Ascending aorta (tissue), 2 donors: Measurements from ENCODE around the gene LPGAT1. TPM values are rescaled to one million over a fixed set of nuclear protein-coding genes. Genes with fewer than 3 reads are reported as not detected.

ENCODE experiments used
- DNase-seq, 2 donors: peaks; one replicate each; pipeline ENCODE4 v3.0.0-alpha.2; 2019; ENCODE audit warnings: low spot score in 2 of 2
- H3K27ac ChIP-seq, 2 donors: fragments of 200-600 bp; sonication (generic); one replicate each; pipeline ENCODE4 v1.5.1; 2016 to 2017; ENCODE audit warnings: mild to moderate bottlenecking in 1 of 2
- H3K27me3 ChIP-seq: fragments of 200-600 bp; sonication (generic); one replicate; pipeline ENCODE4 v1.5.1; 2017
- H3K36me3 ChIP-seq, 2 donors: fragments of 200-600 bp; sonication (generic); one replicate each; pipeline ENCODE4 v1.5.1; 2016
- H3K4me1 ChIP-seq, 2 donors: fragments of 200-600 bp; sonication (generic); one replicate each; pipeline ENCODE4 v1.5.1; 2016 to 2017; ENCODE audit warnings: mild to moderate bottlenecking in 1 of 2
- H3K4me3 ChIP-seq, 2 donors: fragments of 200-600 bp; sonication (generic); one replicate each; pipeline ENCODE4 v1.5.1; 2016 to 2017; ENCODE audit warnings: mild to moderate bottlenecking in 1 of 2
- H3K9me3 ChIP-seq, 2 donors: fragments of 200-600 bp; sonication (generic); one replicate each; pipeline ENCODE4 v1.5.1; 2016
- CTCF ChIP-seq, 3 experiments: fragments of 200-600 bp in 2 of 3; fragments of 450-650 bp in 1 of 3; sonication (generic) in 2 of 3; IDR thresholded peaks; one replicate each; pipeline ENCODE4 v1.5.1; 2016 to 2019; ENCODE audit warnings: antibody characterized with exemption in 3 of 3, mild to moderate bottlenecking in 1 of 3, moderate library complexity in 1 of 3
- intact Hi-C: fragments of 100-400 bp; cut with DNase I; formaldehyde crosslinking; loops from one replicate; pipeline ENCODE4 v1.15.1; 2023
- total RNA-seq: library from RNA; depleted of rRNA; stranded (reverse); fragments of >200 nt; gene quantifications from one replicate; pipeline ENCODE4 v1.1.0, GENCODE V29; 2016

LPGAT1 gene
- total RNA-seq, 1 donor from 2014 or later = 17.1 TPM

GRCh38 chr1:211831558-211832323 lies 1.2 kb upstream of the LPGAT1 start:
- no peaks in the 10 kb centered on the region for H3K36me3 ChIP-seq
- intact Hi-C loops = loop anchor here (5.0 to 10.0 kb wide), 2 partner anchors 456 to 623 kb away; partner anchors contain the start of gene PPP2R5A
- DNase-seq = no peak
- H3K4me1 ChIP-seq = peaks cover 0 to 9% of the 10 kb centered on the region in 2 donors
- peak overlapping the region in 1 of 2 donors; percentile 99 for H3K4me3 ChIP-seq
- no peak overlapping the region for H3K27ac ChIP-seq
- no peaks in the 10 kb centered on the region for H3K9me3 ChIP-seq
- no peaks in the 10 kb centered on the region for H3K27me3 ChIP-seq
- TF ChIP-seq CTCF (IDR thresholded peaks at IDR 0.05) = no peak

GRCh38 chr1:211830055-211830327 lies 572 bp downstream of the LPGAT1 start:
- intact Hi-C loops = loop anchor here (5.0 to 10.0 kb wide), 2 partner anchors 457 to 625 kb away; partner anchors contain the start of gene PPP2R5A

GRCh38 chr1:211829343-211830054 lies 1.1 kb downstream of the LPGAT1 start:
- H3K4me3 ChIP-seq = peak overlapping the region; percentile 99 to 100
- H3K27ac ChIP-seq = peak overlapping the region; percentile 92 to 96
- peaks cover 0 to 3% of the 10 kb centered on the region in 2 donors for H3K36me3 ChIP-seq
- no peaks in the 10 kb centered on the region for H3K9me3 ChIP-seq
- peaks cover 0 to 9% of the 10 kb centered on the region in 2 donors for H3K4me1 ChIP-seq
- no peak for TF ChIP-seq CTCF (IDR thresholded peaks at IDR 0.05)
- no peak for DNase-seq
- intact Hi-C loops = loop anchor here (5.0 to 10.0 kb wide), 2 partner anchors 458 to 625 kb away; partner anchors contain the start of gene PPP2R5A
- no peaks in the 10 kb centered on the region for H3K27me3 ChIP-seq

More at GRCh38 chr1:211830055-211830327, 572 bp downstream of the LPGAT1 start:
- Histone ChIP-seq H3K4me3 (peak overlapping the region; percentile 99 to 100), H3K36me3 (no peaks in the 10 kb centered on the region), H3K9me3 (no peaks in the 10 kb centered on the region), H3K4me1 (peaks cover 0 to 9% of the 10 kb centered on the region in 2 donors), H3K27ac (peak overlapping the region; percentile 92 to 96), H3K27me3 (no peaks in the 10 kb centered on the region)
- no peak for TF ChIP-seq CTCF (IDR thresholded peaks at IDR 0.05)
- DNase-seq = no peak

- Histone ChIP-seq H3K4me1 (peaks cover 0 to 9% of the 10 kb centered on the region in 2 donors), H3K27me3 (no peaks in the 10 kb centered on the region), H3K9me3 (no peaks in the 10 kb centered on the region), H3K27ac (no peak overlapping the region), H3K36me3 (peaks cover 0 to 3% of the 10 kb centered on the region in 2 donors), H3K4me3 (peak overlapping the region; percentile 99 to 100)
- intact Hi-C loops = no loop called here
- DNase-seq = no peak
- no peak for TF ChIP-seq CTCF (IDR thresholded peaks at IDR 0.05)
These were observed 1.8 kb downstream of the LPGAT1 start for GRCh38 chr1:211828584-211829342.

GRCh38 chr1:211827051-211827450 lies 3.5 kb downstream of the LPGAT1 start:
- Histone ChIP-seq H3K4me3 (no peak overlapping the region), H3K9me3 (no peaks in the 10 kb centered on the region), H3K4me1 (peaks cover 0 to 9% of the 10 kb centered on the region in 2 donors), H3K27ac (no peak overlapping the region), H3K36me3 (peaks cover 0 to 3% of the 10 kb centered on the region in 2 donors), H3K27me3 (no peaks in the 10 kb centered on the region)
- intact Hi-C loops = no loop called here
- no peak for DNase-seq
- no peak for TF ChIP-seq CTCF (IDR thresholded peaks at IDR 0.05)
